HG02588 (cell line): ENCODE results near the gene VDR.

Experiments
- ATAC-seq: cut with Tn5 transposase; IDR thresholded peaks from one replicate; pipeline ENCODE4 v1.9.1; 2021; ENCODE audit warnings: mild to moderate bottlenecking, moderate library complexity; ENCODE audit not compliant: unreplicated experiment

Gene VDR

GRCh38 chr12:47800582-47800981, 104.2 kb downstream of the VDR start:
- ATAC-seq = no peak

- ATAC-seq = no peak
These were observed 105.3 kb downstream of the VDR start for GRCh38 chr12:47799357-47799955.

- ATAC-seq = no peak
These were observed 106.3 kb downstream of the VDR start for GRCh38 chr12:47798382-47798948.

- no peak for ATAC-seq
These were observed 107.4 kb downstream of the VDR start for GRCh38 chr12:47797441-47797840.

GRCh38 chr12:47795814-47796411, 108.9 kb downstream of the VDR start:
- ATAC-seq = no peak

- no peak for ATAC-seq
These were observed 109.5 kb downstream of the VDR start for GRCh38 chr12:47795121-47795813.

GRCh38 chr12:47794679-47795078, 110.1 kb downstream of the VDR start:
- no peak for ATAC-seq

- no peak for ATAC-seq
These were observed 111.6 kb downstream of the VDR start for GRCh38 chr12:47793015-47793681.

- no peak for ATAC-seq
These were observed 112.9 kb downstream of the VDR start for GRCh38 chr12:47791874-47792273.
